Hematopoietic multipotent progenitor cell treated with erythropoietin and hydrocortisone succinate and interleukin-3 and kit ligand, for 8 days (in vitro differentiated cells): Measurements from ENCODE around the gene NHSL2.
A peak's percentile ranks its signal among the peaks of the same experiment; 100 is the strongest.

Experiments
- DNase-seq: peaks from one replicate; pipeline ENCODE4 v3.0.0-alpha.2; 2015

The NHSL2 gene

GRCh38 chrX:71993371-71993770 lies 82.7 kb downstream of the NHSL2 start:
- DNase-seq, result no peak

- DNase-seq, result no peak
Measured at GRCh38 chrX:71994601-71995000, 84.0 kb downstream of the NHSL2 start.

GRCh38 chrX:71995122-71995521 lies 84.5 kb downstream of the NHSL2 start:
- DNase-seq, result no peak

- no peak for DNase-seq
Measured at GRCh38 chrX:71996136-71996535, 85.5 kb downstream of the NHSL2 start.

GRCh38 chrX:71996826-71997225 lies 86.2 kb downstream of the NHSL2 start:
- no peak for DNase-seq

- DNase-seq, result no peak
Measured at GRCh38 chrX:71997320-71997719, 86.7 kb downstream of the NHSL2 start.

- DNase-seq, result peak; percentile 44
Measured at GRCh38 chrX:71998836-71999509, 88.3 kb downstream of the NHSL2 start.

- no peak for DNase-seq
Measured at GRCh38 chrX:71999535-71999934, 88.9 kb downstream of the NHSL2 start.

- DNase-seq, result no peak
Measured at GRCh38 chrX:72001471-72001870, 90.8 kb downstream of the NHSL2 start.

- no peak for DNase-seq
Measured at GRCh38 chrX:72001906-72002305, 91.3 kb downstream of the NHSL2 start.

- DNase-seq, result no peak
Measured at GRCh38 chrX:72002875-72003274, 92.2 kb downstream of the NHSL2 start.

- no peak for DNase-seq
Measured at GRCh38 chrX:72003811-72004750, 93.4 kb downstream of the NHSL2 start.

- DNase-seq, result no peak
Measured at GRCh38 chrX:72005046-72005445, 94.4 kb downstream of the NHSL2 start.

- no peak for DNase-seq
Measured at GRCh38 chrX:72006461-72006860, 95.8 kb downstream of the NHSL2 start.

GRCh38 chrX:72009731-72010130 lies 99.1 kb downstream of the NHSL2 start:
- no peak for DNase-seq

GRCh38 chrX:72011734-72012133 lies 101.1 kb downstream of the NHSL2 start:
- DNase-seq, result no peak

- DNase-seq, result no peak
Measured at GRCh38 chrX:72015383-72015782, 104.7 kb downstream of the NHSL2 start.

GRCh38 chrX:72016881-72017783 lies 106.5 kb downstream of the NHSL2 start:
- no peak for DNase-seq

GRCh38 chrX:72018277-72019112 lies 107.8 kb downstream of the NHSL2 start:
- DNase-seq, result peak; percentile 70

GRCh38 chrX:72019487-72019886 lies 108.8 kb downstream of the NHSL2 start:
- DNase-seq, result no peak

- no peak for DNase-seq
Measured at GRCh38 chrX:72020204-72020603, 109.6 kb downstream of the NHSL2 start.

- DNase-seq, result no peak
Measured at GRCh38 chrX:72020788-72021187, 110.1 kb downstream of the NHSL2 start.
